GM19438 (cell line): ENCODE data around the gene BCL6.
A peak's percentile ranks its signal among the peaks of the same experiment; 100 is the strongest.

Experiments used
- ATAC-seq: cut with Tn5 transposase; IDR thresholded peaks from one replicate; pipeline ENCODE4 v1.9.1; 2021; ENCODE audit warnings: low read depth; ENCODE audit not compliant: unreplicated experiment

Gene BCL6

GRCh38 chr3:187745201-187746058, at the start of gene BCL6:
TSS of gene BCL6 (minus strand) at chr3:187745468. CDS start at chr3:187733693, 11,775 bp downstream.
- peak; percentile 71 for ATAC-seq

GRCh38 chr3:187794731-187795130, 49.5 kb upstream of the BCL6 start:
- ATAC-seq: no peak

- no peak for ATAC-seq
Measured at GRCh38 chr3:187793618-187794017, 48.4 kb upstream of the BCL6 start.

GRCh38 chr3:187792521-187792920, 47.3 kb upstream of the BCL6 start:
- no peak for ATAC-seq

GRCh38 chr3:187789872-187790271, 44.6 kb upstream of the BCL6 start:
- no peak for ATAC-seq

GRCh38 chr3:187788984-187789857, 44.0 kb upstream of the BCL6 start:
- ATAC-seq: no peak

- ATAC-seq: no peak
Measured at GRCh38 chr3:187783098-187783497, 37.8 kb upstream of the BCL6 start.

GRCh38 chr3:187782006-187782405, 36.7 kb upstream of the BCL6 start:
- no peak for ATAC-seq

GRCh38 chr3:187781001-187781400, 35.7 kb upstream of the BCL6 start:
- ATAC-seq: no peak

- ATAC-seq: no peak
Measured at GRCh38 chr3:187778726-187779125, 33.5 kb upstream of the BCL6 start.

GRCh38 chr3:187777331-187777941, 32.2 kb upstream of the BCL6 start:
- no peak for ATAC-seq

GRCh38 chr3:187775549-187775948, 30.3 kb upstream of the BCL6 start:
- ATAC-seq: no peak

- ATAC-seq: no peak
Measured at GRCh38 chr3:187774185-187774789, 29.0 kb upstream of the BCL6 start.

- peak; percentile 69 for ATAC-seq
Measured at GRCh38 chr3:187773233-187774184, 28.2 kb upstream of the BCL6 start.

GRCh38 chr3:187770224-187770623, 25.0 kb upstream of the BCL6 start:
- peak; percentile 45 for ATAC-seq

GRCh38 chr3:187769771-187770170, 24.5 kb upstream of the BCL6 start:
- peak; percentile 15 for ATAC-seq

GRCh38 chr3:187767266-187768012, 22.2 kb upstream of the BCL6 start:
- ATAC-seq: no peak

GRCh38 chr3:187765342-187765741, 20.1 kb upstream of the BCL6 start:
- ATAC-seq: no peak
